Cardiac fibroblast (primary cell): ENCODE data around the gene G6PC2.

Source experiments
- DNase-seq, 2 donors: peaks; one replicate each; pipeline versions ENCODE4 v3.0.0 to v3.0.0-alpha.2; 2010; ENCODE audit warnings: low read depth in 2 of 2
- H3K4me3 ChIP-seq, 2 donors: replicated peaks in 1 of 2; 1 replicate in 1 of 2; 2 replicates in 1 of 2; pipeline ENCODE4 v1.5.1; 2011; ENCODE audit warnings: low read depth in 2 of 2, low read length in 2 of 2, mild to moderate bottlenecking in 2 of 2, moderate library complexity in 1 of 2
- TF ChIP-seq, protein P1 (sequence below): IDR thresholded peaks from one replicate; pipeline ENCODE4 v1.5.1; 2011; ENCODE audit warnings: low read depth, mild to moderate bottlenecking, low read length, inconsistent platforms

G6PC2 gene

DNA sequence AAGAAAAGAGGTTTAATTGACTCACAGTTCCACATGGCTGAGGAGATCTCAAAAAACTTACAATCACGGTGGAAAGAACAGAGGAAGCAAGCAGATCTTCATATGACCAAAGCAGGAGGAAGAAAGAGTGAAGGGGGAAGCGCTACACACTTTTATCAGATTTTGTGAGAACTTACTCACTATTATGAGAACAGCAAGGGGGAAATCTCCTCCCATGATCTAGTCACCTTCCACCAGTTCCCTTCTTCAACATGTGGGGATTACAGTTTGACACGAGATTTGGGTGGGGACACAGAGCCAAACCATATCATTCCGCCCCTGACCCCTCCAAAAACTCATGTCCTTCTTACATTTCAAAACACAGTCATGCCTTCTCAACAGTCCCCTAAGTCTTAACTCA lies 54.2 kb downstream of the G6PC2 start:
- H3K4me3 ChIP-seq: no peak overlapping the region
- TF ChIP-seq, protein P1, sequence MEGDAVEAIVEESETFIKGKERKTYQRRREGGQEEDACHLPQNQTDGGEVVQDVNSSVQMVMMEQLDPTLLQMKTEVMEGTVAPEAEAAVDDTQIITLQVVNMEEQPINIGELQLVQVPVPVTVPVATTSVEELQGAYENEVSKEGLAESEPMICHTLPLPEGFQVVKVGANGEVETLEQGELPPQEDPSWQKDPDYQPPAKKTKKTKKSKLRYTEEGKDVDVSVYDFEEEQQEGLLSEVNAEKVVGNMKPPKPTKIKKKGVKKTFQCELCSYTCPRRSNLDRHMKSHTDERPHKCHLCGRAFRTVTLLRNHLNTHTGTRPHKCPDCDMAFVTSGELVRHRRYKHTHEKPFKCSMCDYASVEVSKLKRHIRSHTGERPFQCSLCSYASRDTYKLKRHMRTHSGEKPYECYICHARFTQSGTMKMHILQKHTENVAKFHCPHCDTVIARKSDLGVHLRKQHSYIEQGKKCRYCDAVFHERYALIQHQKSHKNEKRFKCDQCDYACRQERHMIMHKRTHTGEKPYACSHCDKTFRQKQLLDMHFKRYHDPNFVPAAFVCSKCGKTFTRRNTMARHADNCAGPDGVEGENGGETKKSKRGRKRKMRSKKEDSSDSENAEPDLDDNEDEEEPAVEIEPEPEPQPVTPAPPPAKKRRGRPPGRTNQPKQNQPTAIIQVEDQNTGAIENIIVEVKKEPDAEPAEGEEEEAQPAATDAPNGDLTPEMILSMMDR: no peak
- no peak for DNase-seq

DNA sequence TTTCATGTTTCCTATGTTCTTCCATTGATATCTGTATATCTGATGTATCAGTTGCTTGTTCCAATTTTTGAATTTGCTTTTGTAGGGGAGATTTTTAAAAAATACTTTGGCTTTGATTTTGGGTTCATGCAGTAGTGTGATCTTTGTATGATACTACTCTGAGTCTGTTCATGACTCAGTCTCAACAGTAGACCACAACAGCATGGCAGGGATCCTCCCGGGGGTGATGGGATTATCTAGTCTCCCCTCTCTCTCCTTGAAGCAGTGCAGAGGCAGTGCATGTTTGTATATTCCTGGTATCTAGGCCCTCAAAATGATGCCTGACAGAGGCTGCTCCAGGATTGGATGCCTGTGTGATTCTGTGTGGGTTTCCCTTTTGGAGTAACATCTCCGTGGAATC lies 55.3 kb downstream of the G6PC2 start:
- H3K4me3 ChIP-seq: no peak overlapping the region
- TF ChIP-seq, protein P1: no peak
- no peak for DNase-seq
